ENCODE data around the gene HNF1A. TPM values are rescaled to one million over a fixed set of nuclear protein-coding genes. Genes with fewer than 3 reads are reported as not detected.

Gene HNF1A
- total RNA-seq, 1 donor from 2014 or later, result not detected

DNA sequence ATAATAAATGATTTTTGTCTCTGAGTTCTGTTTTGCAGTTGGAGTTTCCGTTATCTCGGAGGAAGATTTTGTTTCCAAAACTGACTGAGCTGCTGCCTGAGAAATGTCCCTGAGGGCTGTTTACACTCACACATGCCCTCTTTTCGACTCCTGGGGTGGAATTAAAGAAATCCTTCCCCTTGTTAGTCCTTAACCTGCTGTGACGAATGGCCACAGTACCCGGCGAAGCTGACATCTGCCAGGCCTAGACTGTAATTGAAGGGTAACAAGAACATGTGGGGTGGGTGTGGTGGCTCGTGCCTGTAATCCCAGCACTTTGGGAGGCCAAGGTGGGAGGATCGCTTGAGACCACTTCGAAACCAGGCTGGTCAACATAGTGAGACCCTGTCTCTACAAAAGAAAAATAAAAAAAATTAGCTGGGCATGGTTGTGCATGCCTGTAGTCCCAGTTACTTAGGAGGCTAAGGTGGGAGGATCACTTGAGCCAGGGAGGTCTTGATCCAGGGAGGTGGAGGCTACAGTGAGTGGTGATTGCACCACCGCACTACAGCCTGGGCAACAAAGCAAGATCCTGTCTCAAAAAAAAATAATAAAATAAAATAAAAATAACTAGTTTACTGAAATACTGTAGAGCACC is 52.4 kb downstream of the HNF1A start:
- no peaks in the 10 kb centered on the region for H3K36me3 ChIP-seq
- no peaks in the 10 kb centered on the region for H3K79me2 ChIP-seq (ENCODE audit: low read depth)
- TF ChIP-seq EZH2 (IDR thresholded peaks at IDR 0.05) (no peak), EZH2phosphoT487 (IDR thresholded peaks at IDR 0.05) (no peak)
- TF ChIP-seq, protein P1, sequence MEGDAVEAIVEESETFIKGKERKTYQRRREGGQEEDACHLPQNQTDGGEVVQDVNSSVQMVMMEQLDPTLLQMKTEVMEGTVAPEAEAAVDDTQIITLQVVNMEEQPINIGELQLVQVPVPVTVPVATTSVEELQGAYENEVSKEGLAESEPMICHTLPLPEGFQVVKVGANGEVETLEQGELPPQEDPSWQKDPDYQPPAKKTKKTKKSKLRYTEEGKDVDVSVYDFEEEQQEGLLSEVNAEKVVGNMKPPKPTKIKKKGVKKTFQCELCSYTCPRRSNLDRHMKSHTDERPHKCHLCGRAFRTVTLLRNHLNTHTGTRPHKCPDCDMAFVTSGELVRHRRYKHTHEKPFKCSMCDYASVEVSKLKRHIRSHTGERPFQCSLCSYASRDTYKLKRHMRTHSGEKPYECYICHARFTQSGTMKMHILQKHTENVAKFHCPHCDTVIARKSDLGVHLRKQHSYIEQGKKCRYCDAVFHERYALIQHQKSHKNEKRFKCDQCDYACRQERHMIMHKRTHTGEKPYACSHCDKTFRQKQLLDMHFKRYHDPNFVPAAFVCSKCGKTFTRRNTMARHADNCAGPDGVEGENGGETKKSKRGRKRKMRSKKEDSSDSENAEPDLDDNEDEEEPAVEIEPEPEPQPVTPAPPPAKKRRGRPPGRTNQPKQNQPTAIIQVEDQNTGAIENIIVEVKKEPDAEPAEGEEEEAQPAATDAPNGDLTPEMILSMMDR (IDR thresholded peaks at IDR 0.05), result no peak
- no peak overlapping the region for H3K27ac ChIP-seq
- H2AFZ ChIP-seq (replicated peaks), result no peak overlapping the region
- no peaks in the 10 kb centered on the region for H4K20me1 ChIP-seq (ENCODE audit: low read depth)
- H3K4me3 Mint-ChIP-seq, result no peak overlapping the region
- H3K27me3 Mint-ChIP-seq (ENCODE audit: insufficient read depth, low read depth), result peaks cover 7% of the 10 kb centered on the region
- DNase-seq (ENCODE audit: low spot score), result no peak
- H3K27me3 ChIP-seq, result no peaks in the 10 kb centered on the region
- no peak overlapping the region for H3K4me3 ChIP-seq
- no peaks in the 10 kb centered on the region for H3K36me3 Mint-ChIP-seq
- no peak overlapping the region for H3K27ac Mint-ChIP-seq
- no peaks in the 10 kb centered on the region for H3K4me1 ChIP-seq
- no peaks in the 10 kb centered on the region for H3K9me3 ChIP-seq (ENCODE audit: low read depth)
- H3K9ac ChIP-seq, result no peak overlapping the region
- peaks cover 3% of the 10 kb centered on the region for H3F3A ChIP-seq (ENCODE audit: low read depth)
- no peaks in the 10 kb centered on the region for H3K9me3 Mint-ChIP-seq
- no peak overlapping the region for H3K4me2 ChIP-seq
- H3K4me1 Mint-ChIP-seq, result peaks cover 5% of the 10 kb centered on the region

DNA sequence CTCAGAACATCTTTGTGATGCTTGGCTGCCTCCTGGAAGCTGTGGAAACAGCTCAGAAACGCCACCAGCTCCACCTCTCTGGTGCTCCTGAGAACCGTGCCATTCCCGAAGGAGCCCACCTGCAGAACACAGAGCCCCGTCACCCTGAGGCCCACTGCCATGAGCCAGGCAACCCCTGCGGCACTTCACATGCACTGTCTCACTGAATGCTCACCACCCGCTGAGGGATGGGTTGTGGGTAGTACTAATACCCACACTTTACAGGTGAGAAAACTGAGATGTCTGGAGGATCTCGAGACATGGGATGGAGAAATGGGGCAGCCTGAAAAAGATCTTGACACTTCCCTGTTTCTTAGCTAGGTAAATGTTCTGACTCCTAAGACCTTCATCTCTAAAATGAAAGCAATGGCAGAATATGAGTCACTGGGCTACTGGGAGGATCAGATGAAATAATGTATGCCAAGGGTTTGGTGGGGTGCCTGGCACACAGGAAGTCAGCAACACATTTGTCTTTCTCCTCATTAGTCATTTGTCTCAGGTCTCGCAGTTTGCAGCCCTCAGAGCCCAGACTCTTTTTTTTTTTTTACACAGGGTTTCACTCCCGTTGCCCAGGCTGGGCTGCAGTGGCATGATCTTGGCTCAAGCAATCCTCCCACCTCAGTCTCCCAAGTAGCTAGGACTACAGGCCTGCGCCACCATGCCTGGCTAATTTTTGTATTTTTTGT is 55.4 kb downstream of the HNF1A start:
- H3K4me3 Mint-ChIP-seq, result no peak overlapping the region
- Histone ChIP-seq H3K4me2 (no peak overlapping the region), H3K4me3 (no peak overlapping the region), H3F3A (ENCODE audit: low read depth) (no peaks in the 10 kb centered on the region), H4K20me1 (ENCODE audit: low read depth) (no peaks in the 10 kb centered on the region), H2AFZ (replicated peaks) (no peak overlapping the region), H3K36me3 (no peaks in the 10 kb centered on the region), H3K27me3 (no peaks in the 10 kb centered on the region), H3K9ac (no peak overlapping the region), H3K4me1 (no peaks in the 10 kb centered on the region), H3K27ac (no peak overlapping the region), H3K79me2 (ENCODE audit: low read depth) (no peaks in the 10 kb centered on the region), H3K9me3 (ENCODE audit: low read depth) (no peaks in the 10 kb centered on the region)
- no peaks in the 10 kb centered on the region for H3K36me3 Mint-ChIP-seq
- no peak for DNase-seq (ENCODE audit: low spot score)
- no peak overlapping the region for H3K27ac Mint-ChIP-seq
- H3K9me3 Mint-ChIP-seq, result no peaks in the 10 kb centered on the region
- H3K27me3 Mint-ChIP-seq (ENCODE audit: insufficient read depth, low read depth), result peaks cover 11% of the 10 kb centered on the region
- no peak for TF ChIP-seq EZH2 (IDR thresholded peaks at IDR 0.05)
- TF ChIP-seq EZH2phosphoT487 (IDR thresholded peaks at IDR 0.05), result no peak
- TF ChIP-seq, protein P1 (IDR thresholded peaks at IDR 0.05), result no peak
- peaks cover 5% of the 10 kb centered on the region for H3K4me1 Mint-ChIP-seq

DNA sequence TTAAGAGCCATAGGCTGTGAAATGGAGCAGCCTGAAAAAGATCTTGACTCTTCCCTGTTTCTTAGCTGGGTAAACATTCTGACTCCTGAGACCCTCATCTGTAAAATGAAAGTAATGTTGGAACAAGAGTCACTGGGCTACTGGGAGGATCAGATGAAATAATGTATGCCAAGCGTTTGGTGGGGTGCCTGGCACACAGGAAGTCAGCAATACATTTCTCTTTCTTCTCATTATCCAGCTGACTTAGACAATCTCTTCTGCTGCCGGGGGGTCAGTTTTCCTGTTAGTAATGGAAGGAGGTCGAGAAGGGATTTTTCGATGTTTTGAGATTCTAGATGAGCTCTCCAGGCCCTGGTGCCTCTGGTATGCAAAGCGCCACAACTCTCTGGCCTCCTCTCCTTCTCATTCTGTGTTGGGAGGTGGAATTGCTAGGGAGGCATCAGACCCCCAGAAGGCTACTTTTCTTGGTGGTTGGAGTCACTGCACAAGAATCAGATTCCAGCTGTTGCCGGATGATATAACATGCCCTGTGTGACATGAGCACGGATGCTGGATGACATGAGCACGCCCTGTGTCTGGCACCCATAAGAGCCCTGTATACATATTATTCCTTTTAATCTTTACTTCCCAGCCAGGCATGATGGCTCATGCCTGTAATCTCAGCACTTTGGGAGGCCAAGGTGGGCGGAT is 56.4 kb downstream of the HNF1A start:
- Mint-ChIP-seq H3K36me3 (no peaks in the 10 kb centered on the region), H3K27ac (no peak overlapping the region), H3K9me3 (no peaks in the 10 kb centered on the region), H3K27me3 (ENCODE audit: insufficient read depth, low read depth) (peaks cover 11% of the 10 kb centered on the region), H3K4me3 (no peak overlapping the region), H3K4me1 (peaks cover 5% of the 10 kb centered on the region)
- H3K4me3 ChIP-seq, result no peak overlapping the region
- H3K9me3 ChIP-seq (ENCODE audit: low read depth), result no peaks in the 10 kb centered on the region
- H3K27me3 ChIP-seq, result no peaks in the 10 kb centered on the region
- no peak overlapping the region for H3K4me2 ChIP-seq
- TF ChIP-seq EZH2 (IDR thresholded peaks at IDR 0.05) (no peak), EZH2phosphoT487 (IDR thresholded peaks at IDR 0.05) (no peak)
- TF ChIP-seq, protein P1 (IDR thresholded peaks at IDR 0.05), result no peak
- no peaks in the 10 kb centered on the region for H3F3A ChIP-seq (ENCODE audit: low read depth)
- no peak overlapping the region for H3K9ac ChIP-seq
- H2AFZ ChIP-seq (replicated peaks), result no peak overlapping the region
- no peak for DNase-seq (ENCODE audit: low spot score)
- no peak overlapping the region for H3K27ac ChIP-seq
- H3K36me3 ChIP-seq, result no peaks in the 10 kb centered on the region
- no peaks in the 10 kb centered on the region for H3K4me1 ChIP-seq
- no peaks in the 10 kb centered on the region for H4K20me1 ChIP-seq (ENCODE audit: low read depth)
- H3K79me2 ChIP-seq (ENCODE audit: low read depth), result no peaks in the 10 kb centered on the region

Measured in neural progenitor cell (in vitro differentiated cells).